NCI-H146 (cell line): ENCODE data around the gene CDH12.
"Not testable (repeated sequence)": the region's sequence is repeated elsewhere in the genome, so short reads cannot be mapped to it uniquely, and the experiment has no call there.

Source experiments
- DNase-seq: peaks from one replicate; lab custom pipeline; 2025; lab: John Stamatoyannopoulos, UW

Gene CDH12

DNA sequence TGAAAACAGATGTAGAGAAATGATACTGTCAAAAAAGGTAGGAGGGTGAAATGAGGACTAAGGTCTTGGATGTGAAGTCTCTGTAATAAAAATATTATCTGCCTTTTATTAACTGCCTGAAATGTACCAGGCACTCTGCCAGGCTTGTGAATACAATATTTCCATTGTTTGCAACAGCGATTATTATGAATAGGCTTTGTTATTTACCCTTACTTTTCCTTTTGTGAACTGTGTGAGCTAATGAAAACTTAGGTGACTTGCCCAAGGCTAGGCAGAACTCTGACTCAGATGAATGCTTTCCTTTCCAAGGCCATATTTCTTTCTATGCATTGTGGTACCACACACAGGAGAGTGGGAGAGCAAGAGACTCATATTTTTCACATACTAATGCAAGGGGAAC, 204.1 kb downstream of the CDH12 start:
- no peak for DNase-seq

DNA sequence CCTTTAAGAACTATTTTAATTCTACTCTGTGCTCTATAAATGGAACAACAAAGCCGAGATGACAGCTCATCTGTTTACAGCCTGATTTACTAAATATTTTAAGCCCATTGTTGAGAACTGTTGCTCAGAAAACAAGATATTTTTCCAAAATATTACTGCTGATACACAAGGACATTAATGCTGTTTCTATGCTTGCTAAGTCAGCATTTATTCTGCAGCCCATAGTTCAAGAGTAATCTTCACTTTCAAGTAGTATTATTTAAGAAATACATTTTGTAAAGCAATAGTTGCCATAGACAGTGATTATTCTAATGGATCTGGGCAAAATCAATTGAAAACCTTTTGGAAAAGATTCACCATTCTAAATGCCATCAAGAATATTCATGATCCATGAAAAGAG, 208.3 kb downstream of the CDH12 start:
- no peak for DNase-seq

DNA sequence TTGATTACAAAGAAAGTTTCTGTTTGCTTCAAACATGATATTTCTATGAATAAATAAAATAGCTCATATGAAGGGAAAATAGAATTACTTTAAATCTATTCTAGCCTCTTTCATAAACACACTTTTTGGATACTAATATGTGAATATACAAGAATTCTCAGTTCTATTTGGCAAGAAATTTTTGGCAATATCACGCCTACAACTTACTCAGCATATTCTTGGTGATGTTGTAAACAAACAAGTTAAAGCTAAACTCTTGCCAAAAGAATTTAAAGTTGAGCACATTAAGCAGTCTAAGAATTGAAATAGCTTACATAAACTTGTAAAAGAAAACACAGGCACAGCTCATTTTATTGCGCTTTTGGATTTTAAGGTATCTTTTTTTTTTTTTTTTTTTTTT, 209.8 kb downstream of the CDH12 start:
- DNase-seq: no peak

DNA sequence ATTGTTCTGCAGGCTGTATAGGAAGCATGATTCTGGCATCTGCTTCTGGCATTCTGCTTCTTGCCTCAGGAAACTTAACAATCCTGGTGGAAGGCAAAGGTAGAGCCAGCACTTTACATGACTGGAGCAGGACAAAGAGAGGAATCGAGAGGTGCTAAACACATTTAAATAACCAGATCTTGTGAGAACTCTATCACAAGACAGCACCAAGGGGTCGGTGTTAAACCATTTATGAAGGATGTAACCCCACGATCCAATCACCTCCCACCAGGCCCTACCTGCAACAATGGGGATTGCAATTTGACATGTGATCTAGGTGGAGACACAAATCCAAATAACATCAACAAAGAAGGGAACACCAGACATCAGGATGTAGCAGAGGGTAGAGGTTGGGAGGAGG, 221.5 kb downstream of the CDH12 start:
- no peak for DNase-seq

DNA sequence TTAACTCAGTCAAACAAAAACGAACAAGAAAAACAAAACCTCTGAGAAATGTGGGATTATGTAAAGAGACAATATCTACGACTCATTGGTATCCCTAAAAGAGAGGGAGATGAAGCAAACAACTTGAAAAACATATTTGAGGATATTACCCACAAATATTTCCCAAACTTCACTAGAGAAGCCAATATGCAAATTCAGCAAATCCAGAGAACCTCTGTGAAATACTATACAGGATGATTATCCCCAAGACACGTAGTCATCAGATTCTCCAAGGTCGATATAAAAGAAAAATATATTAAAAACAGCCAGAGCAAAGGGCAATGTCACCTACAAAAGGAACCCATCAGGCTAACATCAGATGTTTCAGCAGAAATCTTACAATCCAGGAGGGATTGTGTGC, 226.1 kb downstream of the CDH12 start:
- DNase-seq: no peak

DNA sequence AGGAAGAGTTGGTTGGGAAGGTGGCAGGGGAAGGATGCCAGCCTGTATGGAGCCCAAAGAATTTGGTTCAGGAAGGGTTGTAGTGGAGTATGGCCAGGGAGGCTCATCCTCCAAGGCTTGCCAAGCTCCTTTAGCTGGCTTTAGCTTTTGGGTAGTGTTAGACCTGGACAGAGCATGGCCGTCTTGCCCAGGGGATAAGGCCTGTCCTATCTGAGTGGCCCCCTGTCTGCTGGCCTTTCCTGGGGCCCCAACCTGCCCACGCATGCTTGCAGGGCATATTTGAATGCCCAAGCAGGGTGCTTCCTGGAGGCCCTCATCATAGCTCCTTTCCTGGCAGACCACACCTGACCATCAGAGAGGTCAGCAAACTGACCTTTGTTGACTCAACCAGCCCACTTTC, 227.7 kb downstream of the CDH12 start:
- no peak for DNase-seq

DNA sequence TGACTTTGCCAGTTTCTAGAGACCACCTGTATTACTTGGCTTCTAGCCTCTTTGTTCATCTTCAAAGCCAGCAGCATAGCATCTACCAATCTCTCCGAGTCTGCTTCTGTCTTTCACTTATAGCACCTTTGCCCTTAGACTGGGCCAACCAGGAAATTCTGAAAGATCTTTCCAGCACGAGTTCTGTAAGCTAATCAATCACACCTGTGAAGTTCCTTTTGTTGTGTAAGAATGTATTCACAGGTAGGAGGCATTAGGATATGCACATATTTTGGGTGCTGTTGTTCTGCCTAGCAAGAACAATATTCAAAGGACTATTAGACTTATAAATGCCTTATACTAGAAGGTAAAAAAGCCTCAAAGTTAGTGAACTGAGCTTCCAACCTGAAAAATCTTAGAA, 232.1 kb downstream of the CDH12 start:
- DNase-seq: no peak

DNA sequence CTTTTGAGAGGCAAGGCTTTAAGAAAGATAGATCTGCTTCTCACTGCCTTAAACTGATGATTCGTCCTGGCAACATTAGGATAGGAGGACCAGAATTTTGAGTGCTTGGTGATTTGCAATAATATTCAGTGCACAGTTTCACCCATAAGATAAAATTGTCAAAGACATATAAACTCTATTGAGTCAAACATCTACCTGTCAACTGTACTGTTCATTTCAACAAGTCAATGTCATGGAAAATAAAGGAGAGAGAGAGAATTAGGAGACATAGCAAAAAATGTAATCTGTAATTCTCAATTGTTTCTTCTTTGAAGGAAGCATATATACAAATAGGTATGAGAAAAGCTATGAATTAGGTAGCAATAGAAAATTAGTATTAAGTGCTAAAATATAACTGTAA, 237.2 kb downstream of the CDH12 start:
- no peak for DNase-seq

DNA sequence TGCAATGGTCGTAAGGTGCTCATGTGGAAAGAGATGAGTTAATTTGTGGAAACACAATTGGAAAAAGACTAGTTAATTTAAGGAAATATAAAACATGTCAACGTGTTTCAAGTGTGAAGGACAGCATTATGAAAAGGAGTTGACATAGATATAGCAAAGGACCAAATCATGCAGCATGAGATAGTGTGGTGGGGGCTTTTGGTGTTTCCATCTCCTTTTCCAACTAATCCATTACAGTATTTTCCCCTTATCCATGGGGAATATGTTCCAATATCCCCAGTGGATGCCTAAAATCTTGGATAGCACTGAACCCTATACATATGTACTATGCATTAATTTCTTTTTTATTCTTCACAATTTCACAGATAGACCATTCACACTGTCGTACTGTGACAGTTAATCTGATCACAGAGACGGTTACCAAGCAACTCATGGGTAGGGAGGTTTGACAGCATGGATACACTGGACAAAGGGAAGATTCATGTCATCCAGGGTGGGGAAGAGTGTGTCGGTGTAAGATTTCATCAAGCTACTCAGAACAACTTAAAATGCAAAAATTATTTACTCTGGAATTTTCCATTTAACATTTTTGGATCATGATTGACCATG, 238.6 kb downstream of the CDH12 start:
- no peak for DNase-seq

DNA sequence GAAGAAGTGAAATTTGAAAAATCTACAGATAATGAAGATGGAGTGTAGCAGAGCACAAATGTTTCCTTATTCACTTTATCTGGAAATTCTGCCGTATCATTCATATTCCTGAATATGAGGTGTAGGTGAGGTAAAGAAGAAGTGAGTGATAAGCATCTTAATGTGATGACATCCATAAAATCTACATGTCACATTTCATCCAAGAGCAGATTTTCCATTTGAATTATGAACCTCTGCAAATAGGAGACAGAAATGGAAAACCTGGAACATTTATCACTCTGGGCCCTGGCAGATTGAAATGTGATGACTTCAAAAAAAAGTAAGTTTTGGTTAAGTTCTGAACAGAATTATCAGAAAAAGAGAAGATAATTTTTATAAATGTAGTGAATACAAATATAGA, 240.2 kb downstream of the CDH12 start:
- DNase-seq: no peak

DNA sequence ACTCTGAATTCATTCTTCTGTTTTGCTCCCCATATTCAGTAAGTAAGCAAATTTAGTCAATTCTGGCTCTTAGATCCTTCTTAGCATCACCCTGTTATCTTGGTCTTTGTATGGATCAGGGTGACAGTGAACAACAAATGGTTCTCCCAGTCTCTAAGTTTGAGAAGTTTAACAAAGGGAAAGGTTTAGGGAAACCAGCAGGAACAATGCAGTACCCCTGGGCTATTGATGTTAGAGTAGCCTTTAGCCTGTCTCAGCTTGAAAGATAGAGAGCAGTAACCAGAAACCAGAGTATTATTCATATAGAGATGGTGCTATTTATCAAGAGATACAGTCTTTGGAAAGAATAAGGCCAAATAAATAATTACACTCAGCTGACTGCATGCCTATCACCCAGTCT, 241.8 kb downstream of the CDH12 start:
- DNase-seq: no peak

DNA sequence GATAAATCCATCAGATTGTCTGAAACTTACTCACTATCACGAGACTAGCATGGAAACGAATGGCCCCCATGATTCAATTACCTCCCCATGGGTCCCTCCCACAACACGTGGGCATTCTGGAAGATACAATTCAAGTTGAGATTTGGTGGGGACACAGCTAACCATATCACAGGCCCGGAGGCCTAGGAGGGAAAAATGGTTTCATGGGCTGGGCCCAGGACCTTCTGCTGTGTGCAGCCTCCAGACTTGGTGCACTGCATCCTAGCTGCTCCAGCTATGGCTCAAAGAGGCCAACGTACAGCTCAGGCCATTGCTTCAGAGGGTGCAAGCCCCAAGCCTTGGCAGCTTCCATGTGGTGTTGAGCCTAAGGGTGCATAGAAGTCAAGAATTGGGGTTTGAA, 245.6 kb downstream of the CDH12 start:
- DNase-seq: not testable (repeated sequence)

DNA sequence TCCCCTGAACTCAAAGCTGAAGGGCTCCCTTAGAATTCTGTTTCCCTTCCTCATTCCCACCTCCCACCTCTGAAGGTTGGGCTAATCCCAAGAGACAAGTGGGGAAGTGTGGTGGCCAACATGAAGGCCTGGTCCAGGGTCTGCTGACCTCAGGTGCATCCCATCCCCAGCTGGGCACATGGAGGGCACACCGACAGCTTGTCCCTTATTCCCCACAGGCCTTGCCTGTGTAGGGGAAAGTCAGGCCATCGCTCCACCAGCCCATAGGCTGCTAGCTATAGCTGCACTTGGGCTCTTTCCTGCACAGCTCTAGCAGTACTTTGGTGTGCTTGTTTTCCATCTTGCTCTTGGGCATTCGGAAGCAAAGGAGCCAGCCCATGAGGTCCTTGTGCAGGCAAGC, 247.7 kb downstream of the CDH12 start:
- no peak for DNase-seq

DNA sequence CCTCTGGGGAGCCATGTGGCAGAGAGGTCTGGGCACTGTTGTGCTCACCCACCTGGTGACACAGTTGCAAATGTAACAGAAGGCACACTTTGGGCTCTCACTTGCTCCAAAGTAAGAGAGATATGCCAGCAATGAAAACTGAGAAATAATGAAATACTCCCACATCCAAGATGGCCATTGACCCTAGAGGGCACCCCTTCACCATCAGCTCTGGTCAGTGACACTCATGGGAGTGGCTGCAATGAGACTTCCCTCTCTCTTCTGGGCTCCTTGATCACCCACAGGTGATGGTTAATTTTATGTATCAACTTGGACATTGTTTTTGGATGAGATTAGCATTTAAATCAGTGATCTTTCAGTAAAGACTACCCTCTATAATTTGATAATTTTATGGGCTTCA, 248.4 kb downstream of the CDH12 start:
- no peak for DNase-seq

DNA sequence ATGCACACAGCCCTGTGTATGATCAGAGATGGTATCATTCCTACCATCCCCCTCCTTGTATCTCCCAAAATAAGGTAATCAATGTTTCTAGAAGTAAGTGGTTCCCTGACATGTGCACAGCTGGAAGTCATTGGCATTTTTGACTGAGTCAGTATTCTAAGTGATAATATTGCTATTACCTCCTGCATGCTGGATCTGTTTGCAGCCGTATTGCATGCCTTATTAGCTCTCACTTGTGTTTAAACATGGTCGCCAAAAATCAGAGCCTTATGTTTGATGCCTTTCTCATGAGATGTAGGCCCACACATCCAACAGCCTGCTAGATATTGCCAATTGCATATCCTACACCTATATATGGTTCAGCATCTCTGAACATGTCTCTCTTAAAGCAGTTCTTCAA, 254.3 kb downstream of the CDH12 start:
- DNase-seq: no peak

DNA sequence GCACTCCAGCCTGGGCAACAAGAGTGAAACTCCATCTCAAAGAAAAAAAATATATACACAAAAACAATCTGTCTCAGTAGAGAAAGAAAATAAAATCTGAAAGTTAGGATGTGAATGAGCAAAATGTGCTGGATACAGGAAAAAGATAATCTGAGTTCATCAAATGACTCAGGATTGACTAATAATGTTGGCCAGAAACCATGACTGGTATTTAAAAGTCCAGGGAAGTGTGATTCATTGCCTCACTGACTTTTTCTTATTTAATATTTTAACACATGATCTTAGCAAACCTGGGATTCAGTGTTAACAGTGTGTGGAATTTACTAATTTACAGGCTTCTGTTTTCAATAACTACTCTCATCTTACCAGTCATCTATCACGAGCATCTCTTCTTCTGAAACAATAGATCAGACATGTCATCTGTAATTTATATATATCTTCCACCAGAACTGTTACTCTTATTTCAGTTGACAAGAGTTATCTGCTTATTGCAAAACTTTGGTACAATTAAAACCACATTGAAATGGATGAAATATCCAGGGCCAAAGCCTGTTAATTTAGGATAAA, 256.7 kb downstream of the CDH12 start:
- DNase-seq: no peak

DNA sequence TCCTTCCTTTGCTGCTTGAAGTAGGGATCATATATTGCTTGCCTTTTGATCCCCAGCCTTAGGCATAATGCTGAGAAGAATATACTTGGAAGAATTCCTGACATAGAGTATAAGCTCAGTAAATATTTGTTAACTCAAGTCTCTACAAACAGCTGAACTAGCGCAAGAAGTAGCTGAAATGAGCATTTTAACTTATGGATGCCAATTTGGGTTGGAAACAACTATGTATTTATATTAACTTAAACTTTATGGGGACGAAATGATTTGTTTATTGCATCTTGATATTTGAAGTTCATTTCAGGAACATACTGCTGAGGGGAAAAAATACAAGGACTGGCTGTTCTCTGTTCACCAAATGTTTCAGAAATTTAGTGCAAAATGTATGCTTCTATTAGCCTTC, 258.7 kb downstream of the CDH12 start:
- no peak for DNase-seq

DNA sequence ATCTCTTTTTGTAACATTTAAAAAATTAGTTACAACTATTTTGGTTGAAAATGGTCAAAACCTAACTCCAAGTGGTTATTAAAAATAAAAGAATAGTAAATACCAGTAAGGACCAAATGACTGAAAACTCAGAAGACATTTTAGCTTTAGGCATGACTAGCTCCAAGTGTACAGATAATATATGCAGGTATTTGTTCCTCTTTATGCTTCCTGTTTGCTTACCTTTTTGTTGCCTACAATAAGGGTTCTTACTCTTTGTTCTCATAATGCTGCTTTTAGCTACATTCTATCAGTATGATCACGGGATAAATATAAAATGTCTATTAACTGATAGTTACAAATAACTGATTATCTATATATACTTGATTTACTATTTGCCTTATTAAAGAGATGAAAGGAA, 259.6 kb downstream of the CDH12 start:
- no peak for DNase-seq

DNA sequence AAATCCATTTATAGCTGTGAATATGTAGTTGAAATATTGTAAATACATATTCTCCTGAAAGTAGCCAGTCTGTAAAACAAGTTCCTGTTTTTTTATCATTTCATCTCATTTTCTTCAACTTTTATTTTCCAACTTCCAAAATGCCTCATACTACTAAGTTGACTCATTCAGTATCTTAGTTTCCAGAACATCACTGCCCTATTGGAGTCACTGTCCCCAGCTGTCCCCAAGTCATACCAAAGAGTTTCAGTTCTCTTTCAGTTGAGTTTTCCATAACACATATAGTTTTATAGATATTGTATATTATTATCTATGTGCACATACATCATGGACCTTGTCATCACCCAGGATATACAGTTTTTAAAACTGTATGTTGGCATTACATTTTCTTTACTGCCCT, 261.7 kb downstream of the CDH12 start:
- DNase-seq: no peak

DNA sequence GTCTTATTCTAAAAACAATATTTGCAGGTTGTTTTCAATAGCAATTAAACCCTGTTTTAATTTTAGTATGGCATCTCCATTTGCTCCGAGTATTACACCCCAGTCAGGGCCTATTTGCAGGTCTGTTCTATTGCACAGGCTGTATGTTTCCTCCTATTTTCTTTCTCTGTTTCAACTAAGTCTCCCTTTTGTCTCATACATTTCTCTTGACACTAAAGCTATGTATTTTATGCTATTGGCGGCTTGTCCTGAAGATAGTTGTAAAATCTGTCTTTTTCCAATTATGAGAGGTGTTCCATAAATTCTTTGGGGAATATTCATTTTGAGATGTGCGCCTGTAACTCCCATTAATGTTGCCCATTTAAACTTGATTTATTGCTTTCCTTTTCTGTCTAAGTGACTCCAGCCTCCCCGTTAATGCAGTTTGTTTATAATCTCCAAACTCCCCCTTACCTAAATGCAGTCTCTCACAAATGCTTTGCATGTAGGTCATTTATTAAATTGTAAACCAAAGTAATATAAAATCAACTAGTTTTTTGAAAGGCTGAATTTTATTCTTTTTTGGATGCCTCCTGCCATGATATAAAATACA, 262.4 kb downstream of the CDH12 start:
- no peak for DNase-seq

DNA sequence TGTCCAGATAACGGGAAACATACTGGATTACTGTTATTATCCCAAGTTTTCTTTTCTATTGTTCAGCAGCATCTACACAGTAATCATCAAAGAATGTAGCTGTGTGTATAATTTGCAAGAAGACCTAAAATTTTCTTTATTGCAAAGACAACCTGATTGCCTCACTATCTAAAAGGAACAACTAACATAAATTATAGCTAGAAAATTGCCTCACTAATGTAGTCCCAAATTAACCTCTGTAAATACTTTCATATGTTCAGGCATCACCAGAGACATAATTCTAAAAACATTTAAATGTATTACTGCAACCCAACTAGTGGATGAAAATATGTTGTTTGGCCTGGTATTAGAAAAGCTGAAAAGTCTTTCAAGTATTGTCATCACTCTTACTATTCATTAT, 275.4 kb downstream of the CDH12 start:
- DNase-seq: no peak

DNA sequence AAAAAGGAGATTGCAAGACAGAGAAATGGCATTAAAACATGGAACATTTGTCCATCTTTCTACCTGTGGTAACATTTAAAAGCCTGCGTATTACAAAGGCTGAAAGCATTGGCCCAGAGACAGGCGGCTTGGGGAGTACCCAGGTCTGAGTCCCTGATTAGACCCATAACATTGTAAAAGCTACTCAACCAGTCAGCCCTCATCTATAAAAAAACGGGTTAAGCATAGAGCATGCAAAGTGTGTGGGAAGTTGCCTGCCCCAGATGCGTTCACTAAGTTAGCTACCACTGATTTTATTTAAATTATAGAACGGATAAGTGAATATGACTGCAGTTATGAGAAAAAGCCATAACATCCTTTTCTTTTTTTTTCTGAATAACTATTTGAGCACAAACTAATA, 276.1 kb downstream of the CDH12 start:
- DNase-seq: no peak

DNA sequence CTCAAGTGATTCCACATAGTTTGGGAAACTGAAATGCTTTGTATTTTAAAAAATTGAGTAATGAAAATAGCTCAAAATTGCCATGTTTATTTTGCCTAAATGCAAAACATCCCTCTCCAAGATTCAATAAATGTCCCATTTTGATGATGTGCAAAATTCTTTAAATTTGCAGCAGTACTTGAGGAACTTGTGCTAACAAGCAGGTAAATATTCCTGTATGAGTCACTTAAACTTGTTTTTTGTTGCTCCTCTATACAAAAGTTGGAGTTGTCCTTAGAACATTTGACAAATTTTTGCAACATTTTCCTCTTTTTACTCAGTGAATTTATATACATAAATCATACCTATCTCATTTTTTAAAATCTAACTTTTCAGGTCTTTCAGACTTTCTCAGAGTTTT, 280.2 kb downstream of the CDH12 start:
- no peak for DNase-seq

DNA sequence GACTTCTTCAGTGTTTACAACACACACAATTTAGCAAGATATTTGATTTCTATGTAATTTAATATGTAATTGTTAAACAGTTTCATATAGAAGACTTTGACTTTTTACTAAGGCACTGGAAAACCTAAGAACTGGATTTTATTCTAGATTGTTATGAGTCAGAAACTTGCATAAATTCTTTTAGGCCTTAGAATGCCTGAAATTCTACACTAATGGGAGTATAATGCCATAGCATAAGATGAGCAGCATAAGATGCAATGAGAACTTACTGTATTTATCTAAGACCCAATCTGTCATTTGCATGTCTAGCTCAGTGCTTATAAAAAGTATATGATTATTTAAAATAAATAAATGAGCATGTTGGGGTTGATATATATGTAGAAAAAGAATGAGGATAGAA, 285.2 kb downstream of the CDH12 start:
- no peak for DNase-seq
